Neural cell (in vitro differentiated cells): ENCODE measurements around the gene DOCK8. TPM values are rescaled to one million over a fixed set of nuclear protein-coding genes. Genes with fewer than 3 reads are reported as not detected.

Source experiments
- H2AFZ ChIP-seq: fragments of 200-600, 300-800 bp; sonication (generic), shearing (Covaris generic); 2 replicates; pipeline ENCODE4 v1.6.0; 2014; ENCODE audit warnings: low read depth, mild to moderate bottlenecking, antibody characterized with exemption, low read length, moderate library complexity
- H3F3A ChIP-seq: fragments of 200-600 bp; shearing (Covaris generic); 2 replicates; pipeline ENCODE4 v1.6.1; 2016; ENCODE audit warnings: mild to moderate bottlenecking, moderate library complexity, mixed read lengths, antibody characterized with exemption, low read length; ENCODE audit not compliant: insufficient read depth, poor library complexity, severe bottlenecking
- H3K27ac ChIP-seq: fragments of 200-600, 300-800 bp; sonication (generic), shearing (Covaris generic); 2 replicates; pipeline ENCODE4 v1.5.1; 2014; ENCODE audit warnings: mild to moderate bottlenecking, low read length, moderate library complexity
- H3K27me3 ChIP-seq: fragments of 300-800, 200-600 bp; sonication (generic), shearing (Covaris generic); 2 replicates; pipeline ENCODE4 v1.6.0; 2014; ENCODE audit warnings: mild to moderate bottlenecking, low read depth, low read length, moderate library complexity; ENCODE audit not compliant: insufficient read depth
- H3K36me3 ChIP-seq: fragments of 300-800, 200-600 bp; sonication (generic), shearing (Covaris generic); 2 replicates; pipeline ENCODE4 v1.5.1; 2014; ENCODE audit warnings: mild to moderate bottlenecking, antibody characterized with exemption, low read length, moderate library complexity; ENCODE audit not compliant: insufficient read depth
- H3K4me2 ChIP-seq: fragments of 300-800, 200-600 bp; sonication (generic), shearing (Covaris generic); 2 replicates; pipeline ENCODE4 v1.6.0; 2014; ENCODE audit warnings: mild to moderate bottlenecking, low read length
- H3K4me3 ChIP-seq: fragments of 300-800, 200-600 bp; sonication (generic), shearing (Covaris generic); 2 replicates; pipeline ENCODE4 v1.5.1; 2014; ENCODE audit warnings: mild to moderate bottlenecking, low read length, moderate library complexity
- H3K79me2 ChIP-seq: fragments of 200-600 bp; shearing (Covaris generic); replicated peaks from 2 replicates; pipeline ENCODE4 v1.6.0; 2014; ENCODE audit warnings: mild to moderate bottlenecking, low read length, moderate library complexity; ENCODE audit not compliant: insufficient read depth
- H3K9ac ChIP-seq: fragments of 300-800, 200-600 bp; sonication (generic), shearing (Covaris generic); 2 replicates; pipeline ENCODE4 v1.6.1; 2016; ENCODE audit warnings: mild to moderate bottlenecking, low read length, mixed read lengths
- H3K9me2 ChIP-seq: fragments of 200-600 bp; shearing (Covaris generic); 2 replicates; pipeline ENCODE4 v1.6.1; 2016; ENCODE audit warnings: mild to moderate bottlenecking, low read length, mixed read lengths; ENCODE audit not compliant: insufficient read depth
- H3K9me3 ChIP-seq: fragments of 200-600, 300-800 bp; sonication (generic), shearing (Covaris generic); 2 replicates; pipeline ENCODE4 v1.6.1; 2016; ENCODE audit warnings: mild to moderate bottlenecking, mixed run types, low read length, moderate library complexity, mixed read lengths
- H4K20me1 ChIP-seq: fragments of 200-600 bp; shearing (Covaris generic); 2 replicates; pipeline ENCODE4 v1.6.1; 2016; ENCODE audit warnings: mild to moderate bottlenecking, mixed run types; ENCODE audit not compliant: insufficient read depth
- CTCF ChIP-seq: fragments of 450-650 bp; IDR thresholded peaks from 2 replicates; pipeline ENCODE4 v1.5.1; 2014; ENCODE audit warnings: antibody characterized with exemption, mild to moderate bottlenecking, moderate library complexity; ENCODE audit not compliant: poor library complexity, severe bottlenecking
- EP300 ChIP-seq: fragments of 450-650 bp; conservative IDR thresholded peaks from 2 replicates; pipeline ENCODE4 v1.6.1; 2014; ENCODE audit warnings: antibody characterized with exemption, mild to moderate bottlenecking, moderate library complexity; ENCODE audit not compliant: poor library complexity, severe bottlenecking
- EZH2 ChIP-seq: fragments of 200-600, 300-800 bp; shearing (Covaris generic), sonication (generic); IDR thresholded peaks from 2 replicates; pipeline ENCODE4 v1.6.1; 2014; ENCODE audit warnings: antibody characterized with exemption, low read length, borderline replicate concordance, mild to moderate bottlenecking; ENCODE audit not compliant: insufficient read depth, poor library complexity, severe bottlenecking
- MXI1 ChIP-seq: fragments of 450-650 bp; conservative IDR thresholded peaks from 2 replicates; pipeline ENCODE4 v1.6.1; 2014; ENCODE audit warnings: antibody characterized with exemption, mild to moderate bottlenecking; ENCODE audit not compliant: poor library complexity, severe bottlenecking
- POLR2AphosphoS5 ChIP-seq: IDR thresholded peaks from 2 replicates; pipeline ENCODE4 v1.6.1; 2012
- RAD21 ChIP-seq: fragments of 450-650 bp; conservative IDR thresholded peaks from 2 replicates; pipeline ENCODE4 v1.6.1; 2014; ENCODE audit warnings: antibody characterized with exemption, mild to moderate bottlenecking, moderate library complexity
- REST ChIP-seq: IDR thresholded peaks from 2 replicates; pipeline ENCODE4 v1.6.1; 2012; ENCODE audit warnings: borderline replicate concordance
- SMC3 ChIP-seq: fragments of 450-650 bp; conservative IDR thresholded peaks from 2 replicates; pipeline ENCODE4 v1.6.1; 2014; ENCODE audit warnings: antibody characterized with exemption, mild to moderate bottlenecking, moderate library complexity; ENCODE audit not compliant: poor library complexity
- TAF1 ChIP-seq: IDR thresholded peaks from 2 replicates; pipeline ENCODE4 v1.6.1; 2012; ENCODE audit warnings: low read depth
- polyA plus RNA-seq: library from polyadenylated mRNA; depleted of rRNA; stranded (reverse); fragments of >200 nt; gene quantifications from 2 replicates; pipeline ENCODE4 v1.2.3, GENCODE V29; 2014

The DOCK8 gene
- polyA plus RNA-seq, 1 donor from 2014 or later = not detected

GRCh38 chr9:426264-426663 lies 211.6 kb downstream of the DOCK8 start (continued):
- no peak for TF ChIP-seq EZH2
- no peak for TF ChIP-seq POLR2AphosphoS5
- TF ChIP-seq RAD21 = no peak

- H3K79me2 ChIP-seq = no peaks in the 10 kb centered on the region
- no peaks in the 10 kb centered on the region for H3F3A ChIP-seq
- no peaks in the 10 kb centered on the region for H3K36me3 ChIP-seq
- no peak overlapping the region for H3K9ac ChIP-seq
- no peaks in the 10 kb centered on the region for H3K9me3 ChIP-seq
- H3K27ac ChIP-seq = no peak overlapping the region
- H2AFZ ChIP-seq = no peak overlapping the region
- no peaks in the 10 kb centered on the region for H4K20me1 ChIP-seq
- no peak for TF ChIP-seq MXI1
- TF ChIP-seq POLR2AphosphoS5 = no peak
- no peaks in the 10 kb centered on the region for H3K27me3 ChIP-seq
- no peak overlapping the region for H3K4me2 ChIP-seq
- H3K9me2 ChIP-seq = no peaks in the 10 kb centered on the region
- H3K4me3 ChIP-seq = no peak overlapping the region
Observed at GRCh38 chr9:426976-427375, 212.3 kb downstream of the DOCK8 start.

- H3K27ac ChIP-seq = no peak overlapping the region
- H3K36me3 ChIP-seq = no peaks in the 10 kb centered on the region
- no peak overlapping the region for H3K9ac ChIP-seq
- no peaks in the 10 kb centered on the region for H3F3A ChIP-seq
- H2AFZ ChIP-seq = no peak overlapping the region
- no peaks in the 10 kb centered on the region for H4K20me1 ChIP-seq
- no peaks in the 10 kb centered on the region for H3K27me3 ChIP-seq
- no peak for TF ChIP-seq POLR2AphosphoS5
- no peak for TF ChIP-seq SMC3
- TF ChIP-seq TAF1 = no peak
- TF ChIP-seq RAD21 = no peak
- no peak for TF ChIP-seq REST
- TF ChIP-seq EP300 = no peak
- TF ChIP-seq CTCF = no peak
- TF ChIP-seq EZH2 = no peak
- no peak for TF ChIP-seq MXI1
- H3K79me2 ChIP-seq = no peaks in the 10 kb centered on the region
- H3K9me3 ChIP-seq = no peaks in the 10 kb centered on the region
- H3K9me2 ChIP-seq = no peaks in the 10 kb centered on the region
- H3K4me2 ChIP-seq = no peak overlapping the region
- H3K4me3 ChIP-seq = no peak overlapping the region
Observed at GRCh38 chr9:431701-432100, 217.0 kb downstream of the DOCK8 start.
